ENCODE results near the gene ATF3.

DNA sequence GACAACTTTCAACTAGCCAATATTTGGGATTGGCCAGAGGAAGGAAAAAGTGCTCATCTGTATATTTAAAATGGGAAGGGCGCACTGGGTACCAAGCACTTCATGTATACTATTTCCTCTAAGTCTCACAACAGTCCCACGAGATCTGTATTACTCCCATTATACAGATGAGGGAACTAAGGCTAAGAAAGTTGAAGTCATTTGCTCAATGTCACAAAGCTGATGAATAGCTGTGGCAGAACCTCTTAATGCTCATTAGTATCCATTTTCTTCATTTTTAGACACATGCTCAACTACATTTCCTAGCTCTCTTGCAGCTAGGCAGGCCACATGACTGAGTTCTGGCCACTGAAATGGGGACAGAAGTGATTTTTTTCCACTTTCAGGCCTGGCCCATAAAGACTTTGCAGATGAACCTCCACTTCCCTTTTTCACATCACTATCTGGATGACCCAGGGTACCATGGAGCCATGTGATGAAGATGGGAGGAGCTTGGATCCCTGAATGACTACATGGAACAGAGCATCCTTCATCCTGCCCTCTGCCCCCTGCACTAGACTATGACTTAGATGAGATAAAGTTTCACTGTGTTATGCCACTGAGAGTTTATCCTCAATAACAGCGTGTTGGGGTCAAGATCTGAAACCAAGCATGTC lies 31.8 kb downstream of the ATF3 start:
- TF ChIP-seq, protein P1, sequence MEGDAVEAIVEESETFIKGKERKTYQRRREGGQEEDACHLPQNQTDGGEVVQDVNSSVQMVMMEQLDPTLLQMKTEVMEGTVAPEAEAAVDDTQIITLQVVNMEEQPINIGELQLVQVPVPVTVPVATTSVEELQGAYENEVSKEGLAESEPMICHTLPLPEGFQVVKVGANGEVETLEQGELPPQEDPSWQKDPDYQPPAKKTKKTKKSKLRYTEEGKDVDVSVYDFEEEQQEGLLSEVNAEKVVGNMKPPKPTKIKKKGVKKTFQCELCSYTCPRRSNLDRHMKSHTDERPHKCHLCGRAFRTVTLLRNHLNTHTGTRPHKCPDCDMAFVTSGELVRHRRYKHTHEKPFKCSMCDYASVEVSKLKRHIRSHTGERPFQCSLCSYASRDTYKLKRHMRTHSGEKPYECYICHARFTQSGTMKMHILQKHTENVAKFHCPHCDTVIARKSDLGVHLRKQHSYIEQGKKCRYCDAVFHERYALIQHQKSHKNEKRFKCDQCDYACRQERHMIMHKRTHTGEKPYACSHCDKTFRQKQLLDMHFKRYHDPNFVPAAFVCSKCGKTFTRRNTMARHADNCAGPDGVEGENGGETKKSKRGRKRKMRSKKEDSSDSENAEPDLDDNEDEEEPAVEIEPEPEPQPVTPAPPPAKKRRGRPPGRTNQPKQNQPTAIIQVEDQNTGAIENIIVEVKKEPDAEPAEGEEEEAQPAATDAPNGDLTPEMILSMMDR (IDR thresholded peaks at IDR 0.05): no peak
- no peak for TF ChIP-seq POLR2A (IDR thresholded peaks at IDR 0.05)

Measured in vagina (tissue), 2 donors.